Neural cell (in vitro differentiated cells): ENCODE data around the gene BLOC1S5.

Experiments
- EZH2 ChIP-seq: fragments of 200-600, 300-800 bp; shearing (Covaris generic), sonication (generic); IDR thresholded peaks from 2 replicates; pipeline ENCODE4 v1.6.1; 2014; ENCODE audit warnings: antibody characterized with exemption, low read length, borderline replicate concordance, mild to moderate bottlenecking; ENCODE audit not compliant: insufficient read depth, poor library complexity, severe bottlenecking
- MXI1 ChIP-seq: fragments of 450-650 bp; conservative IDR thresholded peaks from 2 replicates; pipeline ENCODE4 v1.6.1; 2014; ENCODE audit warnings: antibody characterized with exemption, mild to moderate bottlenecking; ENCODE audit not compliant: poor library complexity, severe bottlenecking
- POLR2AphosphoS5 ChIP-seq: IDR thresholded peaks from 2 replicates; pipeline ENCODE4 v1.6.1; 2012
- RAD21 ChIP-seq: fragments of 450-650 bp; conservative IDR thresholded peaks from 2 replicates; pipeline ENCODE4 v1.6.1; 2014; ENCODE audit warnings: antibody characterized with exemption, mild to moderate bottlenecking, moderate library complexity
- TAF1 ChIP-seq: IDR thresholded peaks from 2 replicates; pipeline ENCODE4 v1.6.1; 2012; ENCODE audit warnings: low read depth
- TF ChIP-seq, protein P1 (sequence below): fragments of 450-650 bp; IDR thresholded peaks from 2 replicates; pipeline ENCODE4 v1.5.1; 2014; ENCODE audit warnings: antibody characterized with exemption, mild to moderate bottlenecking, moderate library complexity; ENCODE audit not compliant: poor library complexity, severe bottlenecking
- TF ChIP-seq, protein P2 (sequence below): IDR thresholded peaks from 2 replicates; pipeline ENCODE4 v1.6.1; 2012; ENCODE audit warnings: borderline replicate concordance

DNA sequence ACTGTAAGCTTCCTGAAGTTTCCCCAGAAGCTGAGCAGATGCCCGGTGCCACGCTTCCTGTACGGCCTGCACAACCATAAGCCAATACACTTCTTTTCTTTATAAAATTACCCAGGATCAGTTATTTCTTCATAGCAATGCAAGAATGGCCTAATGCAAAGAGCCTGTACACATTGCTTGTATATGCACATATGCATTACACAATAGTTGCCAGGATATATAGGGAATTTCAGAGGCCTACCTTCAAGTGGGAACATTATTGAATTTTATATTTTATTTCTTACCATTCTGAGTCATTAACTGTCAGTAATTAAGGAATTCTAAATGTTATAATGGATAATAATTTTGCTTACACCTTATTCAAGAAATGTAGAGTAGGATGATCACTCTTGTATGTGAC lies 93.6 kb downstream of the BLOC1S5 start:
- TF ChIP-seq, protein P1, sequence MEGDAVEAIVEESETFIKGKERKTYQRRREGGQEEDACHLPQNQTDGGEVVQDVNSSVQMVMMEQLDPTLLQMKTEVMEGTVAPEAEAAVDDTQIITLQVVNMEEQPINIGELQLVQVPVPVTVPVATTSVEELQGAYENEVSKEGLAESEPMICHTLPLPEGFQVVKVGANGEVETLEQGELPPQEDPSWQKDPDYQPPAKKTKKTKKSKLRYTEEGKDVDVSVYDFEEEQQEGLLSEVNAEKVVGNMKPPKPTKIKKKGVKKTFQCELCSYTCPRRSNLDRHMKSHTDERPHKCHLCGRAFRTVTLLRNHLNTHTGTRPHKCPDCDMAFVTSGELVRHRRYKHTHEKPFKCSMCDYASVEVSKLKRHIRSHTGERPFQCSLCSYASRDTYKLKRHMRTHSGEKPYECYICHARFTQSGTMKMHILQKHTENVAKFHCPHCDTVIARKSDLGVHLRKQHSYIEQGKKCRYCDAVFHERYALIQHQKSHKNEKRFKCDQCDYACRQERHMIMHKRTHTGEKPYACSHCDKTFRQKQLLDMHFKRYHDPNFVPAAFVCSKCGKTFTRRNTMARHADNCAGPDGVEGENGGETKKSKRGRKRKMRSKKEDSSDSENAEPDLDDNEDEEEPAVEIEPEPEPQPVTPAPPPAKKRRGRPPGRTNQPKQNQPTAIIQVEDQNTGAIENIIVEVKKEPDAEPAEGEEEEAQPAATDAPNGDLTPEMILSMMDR: no peak
- TF ChIP-seq, protein P2, sequence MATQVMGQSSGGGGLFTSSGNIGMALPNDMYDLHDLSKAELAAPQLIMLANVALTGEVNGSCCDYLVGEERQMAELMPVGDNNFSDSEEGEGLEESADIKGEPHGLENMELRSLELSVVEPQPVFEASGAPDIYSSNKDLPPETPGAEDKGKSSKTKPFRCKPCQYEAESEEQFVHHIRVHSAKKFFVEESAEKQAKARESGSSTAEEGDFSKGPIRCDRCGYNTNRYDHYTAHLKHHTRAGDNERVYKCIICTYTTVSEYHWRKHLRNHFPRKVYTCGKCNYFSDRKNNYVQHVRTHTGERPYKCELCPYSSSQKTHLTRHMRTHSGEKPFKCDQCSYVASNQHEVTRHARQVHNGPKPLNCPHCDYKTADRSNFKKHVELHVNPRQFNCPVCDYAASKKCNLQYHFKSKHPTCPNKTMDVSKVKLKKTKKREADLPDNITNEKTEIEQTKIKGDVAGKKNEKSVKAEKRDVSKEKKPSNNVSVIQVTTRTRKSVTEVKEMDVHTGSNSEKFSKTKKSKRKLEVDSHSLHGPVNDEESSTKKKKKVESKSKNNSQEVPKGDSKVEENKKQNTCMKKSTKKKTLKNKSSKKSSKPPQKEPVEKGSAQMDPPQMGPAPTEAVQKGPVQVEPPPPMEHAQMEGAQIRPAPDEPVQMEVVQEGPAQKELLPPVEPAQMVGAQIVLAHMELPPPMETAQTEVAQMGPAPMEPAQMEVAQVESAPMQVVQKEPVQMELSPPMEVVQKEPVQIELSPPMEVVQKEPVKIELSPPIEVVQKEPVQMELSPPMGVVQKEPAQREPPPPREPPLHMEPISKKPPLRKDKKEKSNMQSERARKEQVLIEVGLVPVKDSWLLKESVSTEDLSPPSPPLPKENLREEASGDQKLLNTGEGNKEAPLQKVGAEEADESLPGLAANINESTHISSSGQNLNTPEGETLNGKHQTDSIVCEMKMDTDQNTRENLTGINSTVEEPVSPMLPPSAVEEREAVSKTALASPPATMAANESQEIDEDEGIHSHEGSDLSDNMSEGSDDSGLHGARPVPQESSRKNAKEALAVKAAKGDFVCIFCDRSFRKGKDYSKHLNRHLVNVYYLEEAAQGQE: no peak
- no peak for TF ChIP-seq TAF1
- TF ChIP-seq EZH2: no peak
- TF ChIP-seq POLR2AphosphoS5: no peak
- no peak for TF ChIP-seq RAD21
- no peak for TF ChIP-seq MXI1
